Karpas-422 (cell line): Measurements from ENCODE around the gene DSCAM. TPM values are rescaled to one million over a fixed set of nuclear protein-coding genes. Genes with fewer than 3 reads are reported as not detected.
"Not testable (repeated sequence)": the region's sequence is repeated elsewhere in the genome, so short reads cannot be mapped to it uniquely, and the experiment has no call there.

Experiments
- DNase-seq: peaks from one replicate; pipeline ENCODE4 v3.0.0-alpha.2; 2015
- H2AFZ ChIP-seq: fragments of 200-600 bp; sonication (generic); 2 replicates; pipeline ENCODE4 v1.6.1; 2014; ENCODE audit warnings: antibody characterized with exemption, low read length, mixed read lengths
- H3K27ac ChIP-seq: fragments of 200-600 bp; sonication (generic); 2 replicates; pipeline ENCODE4 v1.5.1; 2014; ENCODE audit warnings: mild to moderate bottlenecking, low read length, moderate library complexity
- H3K27me3 ChIP-seq: fragments of 200-600 bp; sonication (generic); 2 replicates; pipeline ENCODE4 v1.6.1; 2014; ENCODE audit warnings: low read length, mixed read lengths
- H3K36me3 ChIP-seq: fragments of 200-600 bp; sonication (generic); 2 replicates; pipeline ENCODE4 v1.6.1; 2014; ENCODE audit warnings: low read length, mixed read lengths; ENCODE audit not compliant: insufficient read depth
- H3K4me1 ChIP-seq: fragments of 200-600 bp; sonication (generic); 2 replicates; pipeline ENCODE4 v1.6.1; 2014; ENCODE audit warnings: mild to moderate bottlenecking, low read length, mixed read lengths
- H3K4me2 ChIP-seq: fragments of 200-600 bp; sonication (generic); 2 replicates; pipeline ENCODE4 v1.6.1; 2014; ENCODE audit warnings: low read length, low read depth, mild to moderate bottlenecking; ENCODE audit not compliant: poor library complexity, severe bottlenecking
- H3K4me3 ChIP-seq: fragments of 200-600 bp; sonication (generic); 2 replicates; pipeline ENCODE4 v1.5.1; 2014; ENCODE audit warnings: mild to moderate bottlenecking, antibody characterized with exemption, low read length, mixed read lengths
- H3K79me2 ChIP-seq: fragments of 200-600 bp; sonication (generic); 2 replicates; pipeline ENCODE4 v1.6.1; 2014; ENCODE audit warnings: mild to moderate bottlenecking, low read length, mixed read lengths
- H3K9ac ChIP-seq: fragments of 200-600 bp; sonication (generic); 2 replicates; pipeline ENCODE4 v1.6.0; 2014; ENCODE audit warnings: low read length
- H3K9me2 ChIP-seq: fragments of 200-600 bp; sonication (generic), shearing (Covaris generic); replicated peaks from 2 replicates; pipeline ENCODE4 v1.6.0; 2014; ENCODE audit warnings: mild to moderate bottlenecking, low read length, moderate library complexity; ENCODE audit not compliant: insufficient read depth
- H3K9me3 ChIP-seq: fragments of 300-700, 200-600 bp; sonication (generic); 2 replicates; pipeline ENCODE4 v1.6.1; 2014; ENCODE audit warnings: low read length, mixed read lengths
- H4K20me1 ChIP-seq: fragments of 200-600 bp; sonication (generic); 2 replicates; pipeline ENCODE4 v1.6.1; 2014; ENCODE audit warnings: mild to moderate bottlenecking, antibody characterized with exemption, low read length, low read depth; ENCODE audit not compliant: insufficient read depth
- total RNA-seq: library from RNA; depleted of rRNA; stranded (reverse); fragments of >200 nt; shearing (Covaris generic); gene quantifications from 2 replicates; pipeline ENCODE4 v1.2.3, GENCODE V29; 2014; ENCODE audit warnings: low replicate concordance

DSCAM gene
- total RNA-seq, 1 experiment from 2014 or later, result not detected

GRCh38 chr21:40272037-40272436 lies 574.9 kb downstream of the DSCAM start:
- Histone ChIP-seq H4K20me1 (no peaks in the 10 kb centered on the region), H3K4me3 (no peak overlapping the region), H3K79me2 (no peaks in the 10 kb centered on the region), H3K36me3 (no peaks in the 10 kb centered on the region), H2AFZ (no peak overlapping the region), H3K9me3 (peaks cover 18% of the 10 kb centered on the region), H3K27ac (no peak overlapping the region), H3K9me2 (no peaks in the 10 kb centered on the region), H3K9ac (no peak overlapping the region), H3K4me2 (no peak overlapping the region), H3K4me1 (no peaks in the 10 kb centered on the region), H3K27me3 (no peaks in the 10 kb centered on the region)
- DNase-seq, result no peak

DNA sequence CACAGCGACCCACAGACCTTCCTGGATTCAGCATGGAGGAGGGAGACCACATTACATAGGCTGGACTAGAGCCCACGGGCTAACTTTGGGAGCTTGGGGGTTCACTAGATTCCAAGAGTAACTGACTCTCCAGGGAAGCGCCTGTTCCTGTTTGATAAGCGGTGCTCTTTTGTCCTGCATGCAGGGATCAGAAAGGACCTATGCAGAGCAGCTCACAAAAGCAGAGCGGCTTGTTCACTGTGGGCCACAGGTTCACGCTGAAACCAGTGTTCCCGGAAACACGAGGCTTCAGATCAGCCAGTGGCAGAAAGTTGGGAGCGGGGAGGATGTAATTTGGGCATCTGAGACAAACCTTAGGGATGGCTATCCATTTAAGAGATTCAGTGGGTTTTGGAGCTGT lies 575.8 kb downstream of the DSCAM start:
- no peak for DNase-seq
- H2AFZ ChIP-seq, result no peak overlapping the region
- no peaks in the 10 kb centered on the region for H3K79me2 ChIP-seq
- H3K36me3 ChIP-seq, result no peaks in the 10 kb centered on the region
- H4K20me1 ChIP-seq, result no peaks in the 10 kb centered on the region
- H3K9ac ChIP-seq, result no peak overlapping the region
- H3K27ac ChIP-seq, result no peak overlapping the region
- peaks cover 14% of the 10 kb centered on the region for H3K9me3 ChIP-seq
- H3K4me1 ChIP-seq, result no peaks in the 10 kb centered on the region
- no peaks in the 10 kb centered on the region for H3K27me3 ChIP-seq
- H3K4me3 ChIP-seq, result no peak overlapping the region
- H3K4me2 ChIP-seq, result no peak overlapping the region
- no peaks in the 10 kb centered on the region for H3K9me2 ChIP-seq

DNA sequence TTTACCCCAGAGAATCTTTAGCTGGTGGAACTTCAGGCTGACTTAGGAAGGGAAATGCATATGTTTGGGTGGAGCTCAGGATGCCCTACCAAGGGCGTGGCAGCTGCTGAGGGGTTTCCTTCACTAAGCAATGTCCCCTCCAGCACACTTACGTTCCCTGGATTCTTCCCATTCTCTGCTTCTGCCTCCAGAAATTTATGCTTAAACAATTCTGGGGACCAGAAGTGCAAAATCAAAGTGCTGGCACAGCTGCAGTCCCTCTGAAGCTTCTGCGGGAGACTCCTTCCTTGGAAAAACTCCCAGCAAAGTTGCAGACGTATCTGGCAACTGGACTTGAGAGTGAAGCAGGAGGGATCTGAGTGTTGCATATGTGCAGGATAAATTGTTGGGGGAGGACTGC lies 576.9 kb downstream of the DSCAM start:
- Histone ChIP-seq H2AFZ (no peak overlapping the region), H4K20me1 (no peaks in the 10 kb centered on the region), H3K27ac (no peak overlapping the region), H3K9ac (no peak overlapping the region), H3K4me2 (no peak overlapping the region), H3K4me1 (no peaks in the 10 kb centered on the region), H3K9me2 (no peaks in the 10 kb centered on the region), H3K4me3 (no peak overlapping the region), H3K27me3 (no peaks in the 10 kb centered on the region), H3K79me2 (no peaks in the 10 kb centered on the region), H3K36me3 (no peaks in the 10 kb centered on the region), H3K9me3 (peaks cover 10% of the 10 kb centered on the region)
- DNase-seq, result no peak

GRCh38 chr21:40269239-40269638 lies 577.7 kb downstream of the DSCAM start:
- H3K36me3 ChIP-seq, result no peaks in the 10 kb centered on the region
- H2AFZ ChIP-seq, result no peak overlapping the region
- no peaks in the 10 kb centered on the region for H3K27me3 ChIP-seq
- no peaks in the 10 kb centered on the region for H3K79me2 ChIP-seq
- H3K9me2 ChIP-seq, result no peaks in the 10 kb centered on the region
- no peak overlapping the region for H3K4me3 ChIP-seq
- H3K27ac ChIP-seq, result no peak overlapping the region
- H3K4me1 ChIP-seq, result no peaks in the 10 kb centered on the region
- H4K20me1 ChIP-seq, result no peaks in the 10 kb centered on the region
- DNase-seq, result no peak
- peaks cover 10% of the 10 kb centered on the region for H3K9me3 ChIP-seq
- no peak overlapping the region for H3K4me2 ChIP-seq
- no peak overlapping the region for H3K9ac ChIP-seq

- not testable (repeated sequence) for H3K4me2 ChIP-seq, H3K4me1 ChIP-seq, H3K36me3 ChIP-seq, H3K9ac ChIP-seq, H4K20me1 ChIP-seq, H3K9me3 ChIP-seq, H2AFZ ChIP-seq, H3K79me2 ChIP-seq, H3K9me2 ChIP-seq, H3K27me3 ChIP-seq, DNase-seq, H3K4me3 ChIP-seq, H3K27ac ChIP-seq
Observed at GRCh38 chr21:40258456-40258855, 588.5 kb downstream of the DSCAM start.

GRCh38 chr21:40257342-40257741 lies 589.6 kb downstream of the DSCAM start:
- no peaks in the 10 kb centered on the region for H3K9me2 ChIP-seq
- H2AFZ ChIP-seq, result no peak overlapping the region
- H4K20me1 ChIP-seq, result no peaks in the 10 kb centered on the region
- H3K4me2 ChIP-seq, result no peak overlapping the region
- H3K27me3 ChIP-seq, result no peaks in the 10 kb centered on the region
- no peak for DNase-seq
- H3K36me3 ChIP-seq, result no peaks in the 10 kb centered on the region
- H3K9me3 ChIP-seq, result peaks cover 5% of the 10 kb centered on the region; the same call in 1 of the 2 replicates
- H3K79me2 ChIP-seq, result no peaks in the 10 kb centered on the region
- H3K9ac ChIP-seq, result no peak overlapping the region
- no peak overlapping the region for H3K4me3 ChIP-seq
- H3K4me1 ChIP-seq, result no peaks in the 10 kb centered on the region
- no peak overlapping the region for H3K27ac ChIP-seq

DNA sequence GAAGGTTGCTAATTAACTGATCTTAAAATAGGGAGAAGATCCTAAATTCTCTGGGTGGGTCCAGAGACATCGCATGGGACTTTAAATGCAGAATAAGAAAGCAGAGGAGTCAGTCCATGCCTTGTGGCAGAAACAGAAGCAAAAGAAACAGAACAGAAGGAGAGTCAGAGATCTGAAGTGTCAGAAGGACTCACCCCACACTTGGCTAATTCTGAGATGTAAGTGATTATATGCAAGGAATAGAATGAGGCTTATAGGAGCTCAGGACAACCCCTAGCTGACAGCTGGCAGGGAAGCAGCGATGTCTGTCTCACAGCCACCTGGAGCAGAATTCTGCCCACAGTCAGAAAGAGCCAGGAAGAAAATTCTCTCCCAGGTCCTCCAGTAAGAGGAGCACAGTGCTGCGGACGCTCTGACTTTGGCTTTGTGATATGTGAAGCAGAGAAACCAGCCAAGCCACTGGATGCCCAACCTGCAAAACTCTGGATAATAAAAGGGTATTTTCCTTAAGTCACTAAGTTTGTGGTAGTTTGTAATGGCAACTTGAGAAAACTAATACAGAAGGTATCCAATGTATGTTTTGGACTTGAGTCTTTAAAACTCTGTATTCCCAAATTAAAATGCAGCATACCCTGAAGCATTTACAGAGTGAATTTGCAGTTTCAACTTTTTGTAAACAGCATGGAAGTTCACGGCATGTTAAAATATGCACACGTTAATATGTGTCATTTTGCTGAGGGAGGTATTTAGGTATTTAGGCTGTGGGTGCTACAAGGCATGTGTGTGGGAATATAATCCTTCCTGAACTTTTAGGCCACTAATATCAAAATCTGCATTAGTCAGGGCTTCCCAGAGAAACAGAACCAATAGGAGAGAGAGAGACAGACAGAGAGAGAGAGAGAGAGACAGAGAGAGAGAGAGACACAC lies 591.2 kb downstream of the DSCAM start:
- H3K27ac ChIP-seq, result no peak overlapping the region
- H3K27me3 ChIP-seq, result no peaks in the 10 kb centered on the region
- H3K9me3 ChIP-seq, result peaks cover 3% of the 10 kb centered on the region; the same call in 1 of the 2 replicates
- H3K36me3 ChIP-seq, result no peaks in the 10 kb centered on the region
- H3K4me3 ChIP-seq, result no peak overlapping the region
- H3K79me2 ChIP-seq, result no peaks in the 10 kb centered on the region
- H3K4me1 ChIP-seq, result no peaks in the 10 kb centered on the region
- H3K4me2 ChIP-seq, result no peak overlapping the region
- no peak overlapping the region for H2AFZ ChIP-seq
- no peaks in the 10 kb centered on the region for H4K20me1 ChIP-seq
- no peak for DNase-seq
- H3K9me2 ChIP-seq, result no peaks in the 10 kb centered on the region
- H3K9ac ChIP-seq, result no peak overlapping the region

GRCh38 chr21:40254540-40255465 lies 592.2 kb downstream of the DSCAM start:
- Histone ChIP-seq H4K20me1 (no peaks in the 10 kb centered on the region), H3K36me3 (no peaks in the 10 kb centered on the region), H2AFZ (no peak overlapping the region), H3K4me1 (no peaks in the 10 kb centered on the region), H3K4me3 (no peak overlapping the region), H3K9me2 (no peaks in the 10 kb centered on the region), H3K27me3 (no peaks in the 10 kb centered on the region), H3K27ac (no peak overlapping the region), H3K9ac (no peak overlapping the region), H3K9me3 (peaks cover 3% of the 10 kb centered on the region; the same call in 1 of the 2 replicates), H3K79me2 (no peaks in the 10 kb centered on the region), H3K4me2 (no peak overlapping the region)
- no peak for DNase-seq
